Erythroblast (primary cell): ENCODE data around the gene RASSF7.

Experiments
- GATA1 ChIP-seq: IDR thresholded peaks from 2 replicates; pipeline ENCODE4 v1.6.1; 2011; ENCODE audit warnings: low read depth, mild to moderate bottlenecking, control low read depth, low read length, moderate library complexity
- POLR2A ChIP-seq: IDR thresholded peaks from 2 replicates; pipeline ENCODE4 v1.6.1; 2011; ENCODE audit warnings: mild to moderate bottlenecking, low read length

GRCh38 chr11:529728-530411, 30.9 kb upstream of the RASSF7 start:
- TF ChIP-seq POLR2A (no peak), GATA1 (no peak)
